Brain microvascular endothelial cell (primary cell): Measurements from ENCODE around the gene TBL2.
"Not testable (repeated sequence)": the region's sequence is repeated elsewhere in the genome, so short reads cannot be mapped to it uniquely, and the experiment has no call there.

Experiments
- DNase-seq: peaks from one replicate; pipeline ENCODE4 v3.0.0-alpha.2; 2020
- H3K27ac ChIP-seq: fragments of 250-450 bp; sonication (Bioruptor Pico); 2 replicates; pipeline ENCODE4 v1.5.1; 2020; ENCODE audit warnings: mild to moderate bottlenecking, moderate library complexity
- H3K27me3 ChIP-seq: fragments of 250-450 bp; sonication (Bioruptor Pico); replicated peaks from 2 replicates; pipeline ENCODE4 v1.5.1; 2020; ENCODE audit warnings: mild to moderate bottlenecking
- H3K36me3 ChIP-seq: fragments of 250-450 bp; sonication (Bioruptor Pico); replicated peaks from 2 replicates; pipeline ENCODE4 v1.5.1; 2020; ENCODE audit warnings: mild to moderate bottlenecking
- H3K4me3 ChIP-seq: 2 replicates; pipeline ENCODE4 v1.5.1; 2011; ENCODE audit warnings: low read depth, mild to moderate bottlenecking, control low read depth, low read length, moderate library complexity
- CTCF ChIP-seq: IDR thresholded peaks from 2 replicates; pipeline ENCODE4 v1.5.1; 2011; ENCODE audit warnings: low read depth, mild to moderate bottlenecking, moderate library complexity, low read length, control low read depth, inconsistent platforms; ENCODE audit errors: missing control alignments
- in situ Hi-C: cut with HindIII; loops from 2 replicates; pipeline ENCODE4 v1.10.0; 2017; ENCODE audit warnings: low sequenced_read_pairs, low pct_ligation_motif_present

The TBL2 gene

GRCh38 chr7:73585196-73585595 lies 6.8 kb upstream of the TBL2 start:
- in situ Hi-C loops, result no loop called here
- no peak overlapping the region for H3K4me3 ChIP-seq
- no peak for DNase-seq
- H3K27me3 ChIP-seq, result no peaks in the 10 kb centered on the region
- no peaks in the 10 kb centered on the region for H3K36me3 ChIP-seq
- H3K27ac ChIP-seq, result no peak overlapping the region
- no peak for TF ChIP-seq CTCF

GRCh38 chr7:73582664-73583202 lies 4.4 kb upstream of the TBL2 start:
- Histone ChIP-seq H3K36me3 (no peaks in the 10 kb centered on the region), H3K27ac (no peak overlapping the region), H3K4me3 (no peak overlapping the region), H3K27me3 (no peaks in the 10 kb centered on the region)
- in situ Hi-C loops, result no loop called here
- TF ChIP-seq CTCF, result no peak
- DNase-seq, result no peak

- in situ Hi-C loops, DNase-seq, H3K36me3 ChIP-seq, H3K27me3 ChIP-seq, H3K27ac ChIP-seq, H3K4me3 ChIP-seq: not testable (repeated sequence)
These were observed 2.6 kb upstream of the TBL2 start for GRCh38 chr7:73581006-73581405.

- Histone ChIP-seq H3K27me3 (no peaks in the 10 kb centered on the region), H3K27ac (peak overlapping the region; percentile 95), H3K36me3 (peaks cover 26% of the 10 kb centered on the region), H3K4me3 (peak overlapping the region; percentile 90)
- no peak for DNase-seq
- no peak for TF ChIP-seq CTCF
- in situ Hi-C loops, result no loop called here
These were observed 595 bp downstream of the TBL2 start for GRCh38 chr7:73577627-73578341.

GRCh38 chr7:73573791-73574190 lies 4.6 kb downstream of the TBL2 start:
- Histone ChIP-seq H3K36me3 (peaks cover 65% of the 10 kb centered on the region), H3K4me3 (no peak overlapping the region), H3K27ac (no peak overlapping the region), H3K27me3 (no peaks in the 10 kb centered on the region)
- no peak for TF ChIP-seq CTCF
- in situ Hi-C loops, result no loop called here
- DNase-seq, result no peak

GRCh38 chr7:73573276-73573675 lies 5.1 kb downstream of the TBL2 start:
- in situ Hi-C loops, result no loop called here
- Histone ChIP-seq H3K27me3 (no peaks in the 10 kb centered on the region), H3K36me3 (peaks cover 65% of the 10 kb centered on the region), H3K4me3 (no peak overlapping the region), H3K27ac (no peak overlapping the region)
- TF ChIP-seq CTCF, result no peak
- DNase-seq, result no peak
